ENCODE results near the gene ATP6V1E1. TPM values are rescaled to one million over a fixed set of nuclear protein-coding genes. Genes with fewer than 3 reads are reported as not detected.

The ATP6V1E1 gene
- polyA plus RNA-seq, 1 experiment, result 140 TPM

- DNase-seq (ENCODE audit: low read depth), result no peak
- no peak for TF ChIP-seq CTCF (IDR thresholded peaks at IDR 0.05; ENCODE audit: insufficient read depth, low read depth, low read length)
Measured at GRCh38 chr22:17665854-17666253, 37.3 kb upstream of the ATP6V1E1 start.

GRCh38 chr22:17665248-17665647, 36.7 kb upstream of the ATP6V1E1 start:
- Histone ChIP-seq H3K36me3 (ENCODE audit: control insufficient read depth, insufficient read depth, low read length) (peaks cover 7% of the 10 kb centered on the region; the same call in 1 of the 2 replicates), H3K27me3 (ENCODE audit: control insufficient read depth, insufficient read depth, low read length) (no peaks in the 10 kb centered on the region), H3K4me3 (ENCODE audit: low read depth, low read length) (no peak overlapping the region)
- ChIA-PET CTCF (no interaction called here), POLR2A (no interaction called here)
- DNase-seq (ENCODE audit: low read depth), result no peak
- no peak for TF ChIP-seq CTCF (IDR thresholded peaks at IDR 0.05; ENCODE audit: insufficient read depth, low read depth, low read length)

More at GRCh38 chr22:17665854-17666253, 37.3 kb upstream of the ATP6V1E1 start:
- POLR2A ChIA-PET, result no interaction called here
- Histone ChIP-seq H3K27me3 (ENCODE audit: control insufficient read depth, insufficient read depth, low read length) (no peaks in the 10 kb centered on the region), H3K4me3 (ENCODE audit: low read depth, low read length) (no peak overlapping the region), H3K36me3 (ENCODE audit: control insufficient read depth, insufficient read depth, low read length) (peaks cover 7% of the 10 kb centered on the region; the same call in 1 of the 2 replicates)
- CTCF ChIA-PET, result no interaction called here

- H3K4me3 ChIP-seq (ENCODE audit: low read depth, low read length), result no peak overlapping the region
- TF ChIP-seq CTCF (IDR thresholded peaks at IDR 0.05; ENCODE audit: insufficient read depth, low read depth, low read length), result no peak
- POLR2A ChIA-PET, result no interaction called here
- CTCF ChIA-PET, result no interaction called here
- peaks cover 7% of the 10 kb centered on the region; the same call in 1 of the 2 replicates for H3K36me3 ChIP-seq (ENCODE audit: control insufficient read depth, insufficient read depth, low read length)
- no peak for DNase-seq (ENCODE audit: low read depth)
- H3K27me3 ChIP-seq (ENCODE audit: control insufficient read depth, insufficient read depth, low read length), result no peaks in the 10 kb centered on the region
Measured at GRCh38 chr22:17664414-17665055, 36.0 kb upstream of the ATP6V1E1 start.

- ChIA-PET POLR2A (no interaction called here), CTCF (no interaction called here)
- no peaks in the 10 kb centered on the region for H3K27me3 ChIP-seq (ENCODE audit: control insufficient read depth, insufficient read depth, low read length)
- no peak overlapping the region for H3K4me3 ChIP-seq (ENCODE audit: low read depth, low read length)
- no peaks in the 10 kb centered on the region for H3K36me3 ChIP-seq (ENCODE audit: control insufficient read depth, insufficient read depth, low read length)
- no peak for TF ChIP-seq CTCF (IDR thresholded peaks at IDR 0.05; ENCODE audit: insufficient read depth, low read depth, low read length)
- no peak for DNase-seq (ENCODE audit: low read depth)
Measured at GRCh38 chr22:17656870-17657395, 28.4 kb upstream of the ATP6V1E1 start.

- no peak for TF ChIP-seq CTCF (IDR thresholded peaks at IDR 0.05; ENCODE audit: insufficient read depth, low read depth, low read length)
- Histone ChIP-seq H3K4me3 (ENCODE audit: low read depth, low read length) (no peak overlapping the region), H3K27me3 (ENCODE audit: control insufficient read depth, insufficient read depth, low read length) (no peaks in the 10 kb centered on the region), H3K36me3 (ENCODE audit: control insufficient read depth, insufficient read depth, low read length) (no peaks in the 10 kb centered on the region)
- CTCF ChIA-PET, result no interaction called here
- POLR2A ChIA-PET, result no interaction called here
- DNase-seq (ENCODE audit: low read depth), result no peak
Measured at GRCh38 chr22:17655289-17655688, 26.7 kb upstream of the ATP6V1E1 start.
